NCI-H226 (cell line): ENCODE data around the gene ELOA.
"Not testable (repeated sequence)": the region's sequence is repeated elsewhere in the genome, so short reads cannot be mapped to it uniquely, and the experiment has no call there.

Experiments
- DNase-seq: peaks from one replicate; pipeline ENCODE4 v3.0.0-alpha.2; 2015

Gene ELOA

DNA sequence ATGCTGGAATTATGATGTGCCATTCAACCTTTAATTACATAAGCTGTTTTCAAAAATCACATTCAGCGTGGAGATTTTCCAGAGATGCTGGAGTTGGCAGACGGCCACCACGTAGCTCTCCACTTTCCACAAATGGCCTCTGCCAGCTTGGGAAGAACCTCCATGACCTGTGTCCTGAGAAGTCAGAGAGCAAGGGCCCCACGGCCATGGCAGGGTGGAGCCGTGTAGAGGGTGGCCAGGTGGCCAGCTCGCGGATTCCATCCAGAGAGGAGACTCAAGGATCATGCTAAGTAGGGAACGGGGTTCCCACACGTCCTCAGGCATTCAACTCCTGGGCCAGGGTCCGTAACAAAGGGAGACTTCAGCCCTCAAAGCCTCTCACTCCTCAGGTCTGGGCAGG is 58.6 kb downstream of the ELOA start:
- DNase-seq = no peak

DNA sequence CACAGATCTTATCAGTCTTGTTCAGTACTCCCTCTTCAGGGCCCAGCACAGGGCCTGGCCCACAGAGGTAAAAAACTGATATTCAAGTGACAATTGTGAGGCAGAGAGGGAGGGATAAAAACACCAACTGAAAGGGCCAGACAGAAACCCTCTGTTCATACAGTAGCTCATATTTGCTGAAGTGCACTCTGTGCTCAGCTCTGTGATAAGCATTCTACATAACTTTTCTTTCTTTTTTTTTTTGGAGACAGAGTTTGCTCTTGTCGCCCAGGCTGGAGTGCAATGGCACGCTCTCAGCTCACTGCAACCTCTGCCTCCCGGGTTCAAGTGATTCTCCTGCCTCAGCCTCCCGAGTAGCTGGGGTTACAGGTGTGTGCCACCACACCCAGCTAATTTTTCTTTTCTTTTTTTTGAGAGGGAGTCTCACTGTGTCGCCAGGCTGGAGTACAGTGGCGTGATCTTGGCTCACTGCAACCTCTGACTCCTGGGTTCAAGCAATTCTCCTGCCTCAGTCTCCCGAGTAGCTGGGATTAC is 59.6 kb downstream of the ELOA start:
- DNase-seq = not testable (repeated sequence)

DNA sequence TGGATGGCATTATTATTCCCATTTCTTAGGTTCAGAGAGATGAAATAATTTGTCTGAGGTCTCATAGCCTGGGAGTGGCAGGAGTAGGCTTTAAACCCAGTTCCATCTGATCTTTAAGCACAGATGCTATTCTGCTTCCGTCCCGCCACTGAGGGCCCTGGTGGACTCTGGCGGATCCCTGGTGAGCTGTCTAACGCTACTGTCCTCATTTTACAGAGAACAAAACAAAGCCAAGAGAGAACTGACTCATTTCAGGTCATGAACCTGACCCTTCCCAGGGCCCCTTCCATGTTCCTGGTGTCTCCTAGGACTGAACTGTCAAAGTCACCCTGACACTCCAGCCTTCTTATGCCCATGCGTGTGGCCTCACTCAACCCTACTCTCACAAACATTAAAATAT is 60.4 kb downstream of the ELOA start:
- no peak for DNase-seq

DNA sequence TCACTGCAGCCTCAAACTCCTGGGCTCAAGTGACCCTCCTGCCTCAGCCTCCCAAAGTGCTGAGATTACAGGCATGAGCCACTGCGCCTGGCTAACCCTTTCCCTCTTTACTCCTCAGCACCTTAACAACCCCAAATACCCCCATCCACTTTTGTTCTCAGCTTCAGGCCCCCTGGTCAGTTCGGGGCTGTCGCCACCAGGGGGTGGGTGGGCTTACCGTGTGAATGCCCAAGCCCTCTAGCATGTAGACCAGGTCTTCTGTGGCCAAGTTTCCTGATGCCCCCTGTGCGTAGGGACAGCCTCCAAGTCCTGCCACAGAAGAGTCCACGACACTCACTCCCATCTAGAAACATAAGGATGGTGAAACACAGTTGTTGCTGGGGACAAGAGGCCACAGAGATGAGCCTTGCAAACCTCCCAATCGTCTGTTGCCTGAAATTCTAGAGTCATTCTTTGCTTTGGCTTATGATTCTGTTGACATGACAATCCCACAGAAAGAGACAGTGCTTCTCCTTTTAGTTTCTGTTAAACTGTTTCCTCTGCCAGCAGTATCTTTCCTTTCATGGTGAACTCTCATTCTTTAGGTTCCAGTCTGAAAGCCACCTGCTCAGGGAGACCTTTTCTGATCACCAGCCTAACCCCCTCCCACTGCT is 61.0 kb downstream of the ELOA start:
- no peak for DNase-seq

DNA sequence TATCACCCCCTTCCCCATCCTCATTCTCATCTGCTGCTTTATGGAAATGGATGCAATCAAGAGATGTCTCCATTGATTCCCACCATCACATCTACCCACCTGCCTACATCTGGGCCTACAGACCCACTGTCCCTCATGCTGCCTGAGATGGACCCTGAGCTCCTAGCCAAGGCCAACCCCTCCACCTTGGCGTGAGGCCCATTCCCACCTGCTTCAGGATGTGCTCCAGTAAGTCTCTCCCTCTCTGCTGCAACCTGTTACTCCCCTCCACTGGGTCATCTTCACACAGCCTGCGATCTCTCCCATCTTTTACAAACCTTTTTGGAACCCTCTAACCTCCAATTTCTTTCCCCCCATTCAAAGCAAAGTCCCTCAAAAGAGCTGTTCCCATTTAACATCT is 61.8 kb downstream of the ELOA start:
- no peak for DNase-seq

DNA sequence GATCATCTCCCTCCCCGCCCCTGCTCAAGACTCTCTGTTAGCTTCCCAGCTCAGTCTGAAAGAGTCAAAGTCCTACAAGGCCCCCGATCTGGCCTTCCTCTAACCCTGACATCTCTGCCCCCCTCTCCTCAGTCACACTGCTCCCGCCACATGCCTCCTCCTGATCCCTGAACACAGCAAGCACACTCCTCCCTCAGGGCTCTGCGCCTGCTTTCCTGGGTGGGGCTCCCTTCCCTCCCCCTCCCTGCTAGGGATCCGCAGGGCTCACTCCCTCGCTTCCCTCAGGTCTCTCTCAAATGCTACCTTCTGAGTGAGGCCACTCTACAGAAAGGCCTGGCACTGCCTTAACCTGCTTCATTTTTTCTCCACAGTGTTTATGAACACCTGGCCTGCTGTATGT is 63.0 kb downstream of the ELOA start:
- no peak for DNase-seq

DNA sequence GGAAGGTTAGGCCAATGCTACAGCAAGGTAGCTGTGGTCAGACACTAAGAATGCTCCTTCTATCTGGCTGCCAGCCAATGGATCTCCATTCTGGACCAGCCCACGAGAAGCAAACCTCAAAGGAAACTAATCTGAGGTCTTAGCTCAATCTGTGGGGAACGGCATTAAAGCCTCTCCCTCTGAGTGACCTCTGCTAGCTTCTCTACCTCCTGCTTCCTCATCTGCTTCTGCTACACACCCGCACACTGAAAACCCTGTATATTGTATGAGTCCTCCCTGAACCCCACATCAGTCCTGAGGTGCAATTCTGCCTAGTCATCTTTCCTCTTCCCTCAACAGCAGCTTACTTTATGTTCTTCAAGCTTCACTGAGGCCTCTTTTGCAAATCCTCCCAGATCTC is 64.2 kb downstream of the ELOA start:
- DNase-seq = no peak

DNA sequence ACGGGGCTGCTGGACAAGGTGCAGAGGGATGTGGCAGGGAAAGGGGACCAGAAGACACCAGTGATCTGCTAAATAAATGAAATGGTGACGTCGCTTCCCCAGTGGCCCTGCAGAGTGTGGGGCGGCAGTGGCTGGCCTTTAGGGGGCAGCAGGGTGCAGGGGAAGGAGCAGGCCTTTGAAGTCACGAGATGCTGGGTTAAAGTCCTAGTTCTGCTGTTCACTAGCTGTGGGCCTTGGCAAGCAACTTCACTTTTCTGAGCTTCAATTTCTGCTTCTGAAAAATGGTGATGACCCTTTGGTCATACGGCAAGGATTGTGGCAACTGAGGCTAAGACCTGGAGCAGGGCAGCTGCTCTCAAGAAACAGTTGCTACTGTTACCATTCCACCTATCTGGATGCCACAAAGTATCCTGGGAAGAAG is 66.5 kb downstream of the ELOA start:
- DNase-seq = peak; percentile 26

DNA sequence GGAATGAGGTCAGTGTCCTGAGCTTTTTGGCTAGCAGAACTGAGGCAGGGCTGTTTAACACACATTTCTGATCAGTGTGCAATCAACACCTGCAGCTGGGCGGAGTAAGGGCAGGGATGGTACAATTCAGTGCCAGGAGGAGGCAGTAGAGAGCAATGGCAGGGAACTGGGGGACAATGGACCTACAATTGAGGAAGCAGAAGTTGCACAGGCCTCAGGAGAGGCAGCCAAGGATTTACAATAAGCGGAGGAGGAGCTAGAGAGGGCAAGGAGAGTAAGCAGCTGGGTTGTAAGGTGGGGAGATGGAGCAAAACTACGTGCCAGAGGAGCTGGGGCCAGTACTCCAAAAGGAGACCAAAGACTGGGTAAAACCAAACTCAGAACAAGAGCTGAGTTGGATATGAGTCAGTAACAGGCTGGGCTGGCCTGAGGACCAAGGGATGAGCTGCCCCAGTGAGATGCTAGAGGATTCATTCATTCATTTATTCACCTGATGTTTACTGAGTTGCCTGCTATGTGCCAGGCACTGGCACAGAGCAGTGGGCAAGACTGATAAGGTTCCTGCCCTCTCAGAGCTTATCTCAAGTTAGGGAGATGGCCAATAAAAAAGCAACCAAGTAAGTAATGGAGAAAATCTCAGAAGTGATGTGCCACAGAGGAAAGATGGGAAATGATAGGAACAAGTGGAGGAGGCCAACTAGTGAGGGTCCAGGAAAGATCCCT is 67.7 kb downstream of the ELOA start:
- DNase-seq = no peak
